Astrocyte (in vitro differentiated cells and primary cell): ENCODE data around the gene FLNC. TPM values are rescaled to one million over a fixed set of nuclear protein-coding genes. Genes with fewer than 3 reads are reported as not detected.

Experiments
- DNase-seq: peaks from one replicate; pipeline ENCODE4 v3.0.0-alpha.2; 2010; ENCODE audit warnings: low read depth
- FAIRE-seq: peaks from 2 replicates; lab custom pipeline; 2011; peaks lifted over from hg19 to GRCh38; lab: Jason Lieb, UNC
- H2AFZ ChIP-seq: 2 replicates; pipeline ENCODE4 v1.6.0; 2012; ENCODE audit warnings: low read depth, low read length, inconsistent platforms
- H3K27ac ChIP-seq: 2 replicates; pipeline ENCODE4 v1.5.1; 2011; ENCODE audit warnings: low read depth, low read length, inconsistent platforms
- H3K27me3 ChIP-seq: 2 replicates; pipeline ENCODE4 v1.6.0; 2011; ENCODE audit warnings: low read length, inconsistent platforms; ENCODE audit not compliant: insufficient read depth
- H3K36me3 ChIP-seq: 2 replicates; pipeline ENCODE4 v1.5.1; 2011; ENCODE audit warnings: low read length, inconsistent platforms; ENCODE audit not compliant: insufficient read depth
- H3K4me1 ChIP-seq: 2 replicates; pipeline ENCODE4 v1.5.1; 2011; ENCODE audit warnings: low read length, inconsistent platforms; ENCODE audit not compliant: insufficient read depth
- H3K4me2 ChIP-seq: 2 replicates; pipeline ENCODE4 v1.6.0; 2012; ENCODE audit warnings: low read length, inconsistent platforms
- H3K4me3 ChIP-seq: 2 replicates; pipeline ENCODE4 v1.5.1; 2011; ENCODE audit warnings: low read depth, mild to moderate bottlenecking, low read length, inconsistent platforms; ENCODE audit not compliant: insufficient read depth
- H3K79me2 ChIP-seq: 2 replicates; pipeline ENCODE4 v1.6.0; 2012; ENCODE audit warnings: mild to moderate bottlenecking, low read length, inconsistent platforms; ENCODE audit not compliant: insufficient read depth
- H3K9ac ChIP-seq: 2 replicates; pipeline ENCODE4 v1.6.0; 2012; ENCODE audit warnings: mild to moderate bottlenecking, low read length, inconsistent platforms
- H3K9me3 ChIP-seq: 2 replicates; pipeline ENCODE4 v1.5.1; 2012; ENCODE audit warnings: low read depth, mild to moderate bottlenecking, low read length, inconsistent platforms; ENCODE audit not compliant: insufficient read depth
- H4K20me1 ChIP-seq: 2 replicates; pipeline ENCODE4 v1.6.0; 2012; ENCODE audit warnings: low read length, inconsistent platforms; ENCODE audit not compliant: insufficient read depth
- H3K27ac Mint-ChIP-seq: one replicate; pipeline ENCODE4 v1.8.0; 2021; ENCODE audit warnings: mild to moderate bottlenecking, mixed read lengths; ENCODE audit not compliant: unreplicated experiment
- H3K27me3 Mint-ChIP-seq: one replicate; pipeline ENCODE4 v1.8.0; 2021; ENCODE audit warnings: low read depth, mixed read lengths; ENCODE audit not compliant: unreplicated experiment
- H3K36me3 Mint-ChIP-seq: one replicate; pipeline ENCODE4 v1.8.0; 2021; ENCODE audit warnings: low read depth, mixed read lengths; ENCODE audit not compliant: unreplicated experiment
- H3K4me1 Mint-ChIP-seq: one replicate; pipeline ENCODE4 v1.8.0; 2021; ENCODE audit warnings: low read depth, mixed read lengths; ENCODE audit not compliant: unreplicated experiment
- H3K4me3 Mint-ChIP-seq: one replicate; pipeline ENCODE4 v1.8.0; 2021; ENCODE audit warnings: mild to moderate bottlenecking, moderate library complexity, mixed read lengths; ENCODE audit not compliant: unreplicated experiment
- H3K9me3 Mint-ChIP-seq: one replicate; pipeline ENCODE4 v1.8.0; 2021; ENCODE audit warnings: mild to moderate bottlenecking, mixed read lengths; ENCODE audit not compliant: unreplicated experiment
- CTCF ChIP-seq: IDR thresholded peaks from 2 replicates; pipeline ENCODE4 v1.5.1; 2011; ENCODE audit warnings: low read depth, mild to moderate bottlenecking, inconsistent platforms, low read length, moderate library complexity; ENCODE audit not compliant: insufficient read depth
- EZH2 ChIP-seq: IDR thresholded peaks from 2 replicates; pipeline ENCODE4 v1.6.1; 2012; ENCODE audit warnings: mild to moderate bottlenecking, low read length, inconsistent platforms; ENCODE audit not compliant: insufficient read depth
- total RNA-seq: library from RNA; stranded (reverse); gene quantifications from 2 replicates; pipeline ENCODE4 v1.2.1, GENCODE V29; 2021

The FLNC gene
- total RNA-seq, 1 donor from 2014 or later = 364 TPM

- TF ChIP-seq CTCF (no peak), EZH2 (no peak)
- Histone ChIP-seq H2AFZ (no peak overlapping the region), H3K4me3 (no peak overlapping the region), H3K4me1 (peaks cover 10% of the 10 kb centered on the region), H3K79me2 (no peaks in the 10 kb centered on the region), H3K9me3 (no peaks in the 10 kb centered on the region), H3K27ac (no peak overlapping the region), H3K27me3 (peaks cover 4% of the 10 kb centered on the region), H4K20me1 (no peaks in the 10 kb centered on the region), H3K4me2 (no peak overlapping the region), H3K36me3 (no peaks in the 10 kb centered on the region), H3K9ac (no peak overlapping the region)
- DNase-seq (no peak), FAIRE-seq (no peak)
- H3K9me3 Mint-ChIP-seq = peaks cover 2% of the 10 kb centered on the region
- H3K4me3 Mint-ChIP-seq = no peak overlapping the region
- H3K36me3 Mint-ChIP-seq = peaks cover 5% of the 10 kb centered on the region
- H3K27me3 Mint-ChIP-seq = peaks cover 9% of the 10 kb centered on the region
- peaks cover 9% of the 10 kb centered on the region for H3K4me1 Mint-ChIP-seq
- H3K27ac Mint-ChIP-seq = no peak overlapping the region
Observed at GRCh38 chr7:128788446-128789412, 41.5 kb upstream of the FLNC start.

- Mint-ChIP-seq H3K4me1 (peaks cover 9% of the 10 kb centered on the region), H3K4me3 (peak overlapping the region; percentile 86), H3K27ac (peak overlapping the region; percentile 48), H3K9me3 (peaks cover 2% of the 10 kb centered on the region), H3K36me3 (peaks cover 7% of the 10 kb centered on the region), H3K27me3 (peaks cover 9% of the 10 kb centered on the region)
- H3K9me3 ChIP-seq = no peaks in the 10 kb centered on the region
- TF ChIP-seq EZH2 = no peak
- TF ChIP-seq CTCF = no peak
- no peak overlapping the region for H3K27ac ChIP-seq
- H3K4me2 ChIP-seq = peak overlapping the region; percentile 96
- H2AFZ ChIP-seq = peak overlapping the region; percentile 96
- peaks cover 10% of the 10 kb centered on the region for H3K4me1 ChIP-seq
- DNase-seq = no peak
- peaks cover 4% of the 10 kb centered on the region for H3K27me3 ChIP-seq
- peak overlapping the region; percentile 69 for H3K4me3 ChIP-seq
- H3K9ac ChIP-seq = peak overlapping the region; percentile 74
- H3K79me2 ChIP-seq = no peaks in the 10 kb centered on the region
- no peaks in the 10 kb centered on the region for H4K20me1 ChIP-seq
- H3K36me3 ChIP-seq = no peaks in the 10 kb centered on the region
- FAIRE-seq = no peak
Observed at GRCh38 chr7:128790315-128791041, 39.7 kb upstream of the FLNC start.
